Mesenchymal stem cell (in vitro differentiated cells and primary cell): ENCODE results near the gene KRTAP10-1.

Experiments used
- DNase-seq: peaks from one replicate; pipeline ENCODE4 v3.0.0-alpha.2; 2013
- H2AFZ ChIP-seq: one replicate; pipeline ENCODE4 v1.6.1; 2013; ENCODE audit warnings: low read depth, mild to moderate bottlenecking, control low read depth, inconsistent platforms, low read length, moderate library complexity
- H2AK5ac ChIP-seq: 2 replicates; pipeline ENCODE4 v1.6.1; 2013; ENCODE audit warnings: low read length, moderate library complexity, mild to moderate bottlenecking, inconsistent platforms; ENCODE audit not compliant: severe bottlenecking
- H2BK120ac ChIP-seq: one replicate; pipeline ENCODE4 v1.6.1; 2013; ENCODE audit warnings: low read depth, mild to moderate bottlenecking, inconsistent platforms, low read length, moderate library complexity
- H2BK12ac ChIP-seq, 2 experiments: one replicate each; pipeline ENCODE4 v1.6.1; 2013; ENCODE audit warnings: inconsistent platforms in 2 of 2, low read length in 2 of 2, mild to moderate bottlenecking in 2 of 2, moderate library complexity in 2 of 2, control low read depth in 1 of 2
- H2BK15ac ChIP-seq: one replicate; pipeline ENCODE4 v1.6.1; 2013; ENCODE audit warnings: mild to moderate bottlenecking, low read depth, inconsistent platforms; ENCODE audit not compliant: poor library complexity, severe bottlenecking
- H2BK5ac ChIP-seq: 2 replicates; pipeline ENCODE4 v1.6.1; 2013; ENCODE audit warnings: low read depth, mild to moderate bottlenecking, low read length, control low read depth, inconsistent platforms; ENCODE audit not compliant: poor library complexity, severe bottlenecking
- H3K14ac ChIP-seq, 2 experiments: one replicate each; pipeline ENCODE4 v1.6.1; 2013; ENCODE audit warnings: inconsistent platforms in 2 of 2, low read length in 2 of 2, control low read depth in 1 of 2, mild to moderate bottlenecking in 1 of 2, moderate library complexity in 1 of 2
- H3K18ac ChIP-seq, 2 experiments: one replicate each; pipeline ENCODE4 v1.6.1; 2013; ENCODE audit warnings: inconsistent platforms in 2 of 2, low read length in 2 of 2, control low read depth in 1 of 2, low read depth in 1 of 2, mild to moderate bottlenecking in 1 of 2
- H3K23ac ChIP-seq, 2 experiments: one replicate each; pipeline ENCODE4 v1.6.1; 2013; ENCODE audit warnings: inconsistent platforms in 2 of 2, low read length in 2 of 2, mild to moderate bottlenecking in 2 of 2, moderate library complexity in 2 of 2, control low read depth in 1 of 2
- H3K27ac ChIP-seq: 2 replicates; pipeline ENCODE4 v1.5.1; 2013; ENCODE audit warnings: mild to moderate bottlenecking, moderate library complexity, low read length, control low read depth, inconsistent platforms; ENCODE audit not compliant: poor library complexity, severe bottlenecking
- H3K27me3 ChIP-seq, 2 experiments: 2 replicates each; pipeline versions ENCODE4 v1.6.1 to v1.7.0; 2013; ENCODE audit warnings: low read length in 2 of 2, mild to moderate bottlenecking in 2 of 2, moderate library complexity in 2 of 2, control low read depth in 1 of 2, inconsistent platforms in 1 of 2; ENCODE audit not compliant: control insufficient read depth in 1 of 2, insufficient read depth in 1 of 2
- H3K36me3 ChIP-seq, 2 experiments: 2 replicates each; pipeline versions ENCODE4 v1.6.1 to v1.7.0; 2013; ENCODE audit warnings: low read length in 2 of 2, control low read depth in 1 of 2, inconsistent platforms in 1 of 2, low read depth in 1 of 2, mild to moderate bottlenecking in 1 of 2; ENCODE audit not compliant: insufficient read depth in 2 of 2, control insufficient read depth in 1 of 2
- H3K4ac ChIP-seq, 2 experiments: one replicate each; pipeline ENCODE4 v1.6.1; 2013; ENCODE audit warnings: inconsistent platforms in 2 of 2, low read length in 2 of 2, mild to moderate bottlenecking in 2 of 2, moderate library complexity in 2 of 2, control low read depth in 1 of 2, low read depth in 1 of 2
- H3K4me1 ChIP-seq: 2 replicates; pipeline ENCODE4 v1.6.1; 2013; ENCODE audit warnings: low read depth, low read length, control low read depth; ENCODE audit not compliant: control insufficient read depth, insufficient read depth
- H3K4me2 ChIP-seq: 2 replicates; pipeline ENCODE4 v1.6.1; 2013; ENCODE audit warnings: low read length, mild to moderate bottlenecking, inconsistent platforms; ENCODE audit not compliant: poor library complexity, severe bottlenecking
- H3K4me3 ChIP-seq, 2 experiments: 2 replicates each; pipeline versions ENCODE4 v1.5.1 to v1.7.0; 2013; ENCODE audit warnings: low read length in 2 of 2, mild to moderate bottlenecking in 2 of 2, control low read depth in 1 of 2, low read depth in 1 of 2; ENCODE audit not compliant: insufficient read depth in 1 of 2
- H3K79me1 ChIP-seq: replicated peaks from 2 replicates; pipeline ENCODE4 v1.6.1; 2013; ENCODE audit warnings: mild to moderate bottlenecking, control low read depth, low read length, inconsistent platforms; ENCODE audit not compliant: poor library complexity, severe bottlenecking
- H3K9ac ChIP-seq: 2 replicates; pipeline ENCODE4 v1.7.0; 2013; ENCODE audit warnings: mild to moderate bottlenecking, low read length, moderate library complexity
- H3K9me3 ChIP-seq: 2 replicates; pipeline ENCODE4 v1.7.0; 2013; ENCODE audit warnings: mild to moderate bottlenecking, low read length; ENCODE audit not compliant: control insufficient read depth
- H4K8ac ChIP-seq: one replicate; pipeline ENCODE4 v1.6.1; 2013; ENCODE audit warnings: inconsistent platforms, mild to moderate bottlenecking, low read length, moderate library complexity
- H4K91ac ChIP-seq: one replicate; pipeline ENCODE4 v1.6.1; 2013; ENCODE audit warnings: mild to moderate bottlenecking, low read length, inconsistent platforms
- WGBS: methylation state at CpG from one replicate; pipeline ENCODE4 v1.1.7; 2013; ENCODE audit warnings: mixed read lengths; 5-methylcytosine and 5-hydroxymethylcytosine counted together

KRTAP10-1 gene

DNA sequence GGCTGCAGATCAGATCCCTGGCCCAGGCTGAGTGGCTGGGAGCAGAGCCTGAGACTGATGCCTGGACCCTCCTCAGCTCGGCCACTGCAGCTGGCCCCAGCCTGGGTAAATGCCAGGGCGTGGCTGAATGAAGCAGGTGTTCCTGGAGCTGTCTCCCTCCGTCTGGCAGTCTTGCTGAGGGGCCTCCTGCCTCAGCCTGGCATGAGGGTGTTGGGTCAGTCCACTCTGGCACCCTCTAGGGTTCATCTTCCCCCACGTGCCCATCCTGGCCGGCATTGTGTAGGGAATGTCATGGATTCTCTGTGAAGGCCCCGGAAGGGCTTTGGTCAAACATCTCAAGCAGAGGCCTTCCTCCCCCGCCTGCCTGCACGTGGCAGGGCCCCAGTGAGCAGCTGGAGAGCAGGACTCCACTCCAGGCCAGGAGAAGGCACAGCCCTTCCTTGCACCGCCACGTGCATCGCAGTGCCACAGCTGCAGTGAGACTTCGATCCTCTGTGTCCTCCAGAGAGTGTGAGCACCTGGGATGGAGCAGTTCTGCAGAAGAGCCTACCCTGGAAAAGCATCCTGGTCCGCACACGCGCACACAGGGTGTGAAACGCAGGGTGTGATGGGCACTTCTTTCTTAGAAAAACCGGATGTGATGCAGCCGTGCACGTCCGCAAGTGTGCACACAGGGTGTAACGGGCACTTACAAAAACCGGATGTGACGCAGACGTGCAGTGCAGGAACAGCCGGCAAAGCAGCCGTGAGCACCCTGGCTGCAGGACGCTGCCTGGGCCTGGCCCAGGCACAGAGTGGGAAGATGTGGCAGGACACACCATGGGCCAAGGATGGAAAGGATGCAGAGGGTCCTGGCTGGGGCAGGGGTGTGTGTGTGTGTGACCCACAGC, 28.9 kb upstream of the KRTAP10-1 start:
- Histone ChIP-seq H3K79me1 (no peaks in the 10 kb centered on the region), H3K4me1 (no peaks in the 10 kb centered on the region), H3K27ac (no peak overlapping the region), H2BK15ac (no peak overlapping the region), H2AFZ (no peak overlapping the region), H3K27me3 (no peaks in the 10 kb centered on the region), H4K91ac (no peak overlapping the region), H4K8ac (no peak overlapping the region), H3K4me3 (no peak overlapping the region), H2AK5ac (no peak overlapping the region), H3K14ac (no peak overlapping the region), H3K18ac (no peak overlapping the region), H3K36me3 (no peaks in the 10 kb centered on the region), H3K9ac (no peak overlapping the region), H3K23ac (no peak overlapping the region), H3K4me2 (no peak overlapping the region), H2BK12ac (no peak overlapping the region), H2BK120ac (no peak overlapping the region), H3K9me3 (peaks cover 27% of the 10 kb centered on the region), H2BK5ac (no peak overlapping the region), H3K4ac (no peak overlapping the region)
- 79% methylated on average over 27 of the region's 27 CpGs for WGBS
- no peak for DNase-seq

DNA sequence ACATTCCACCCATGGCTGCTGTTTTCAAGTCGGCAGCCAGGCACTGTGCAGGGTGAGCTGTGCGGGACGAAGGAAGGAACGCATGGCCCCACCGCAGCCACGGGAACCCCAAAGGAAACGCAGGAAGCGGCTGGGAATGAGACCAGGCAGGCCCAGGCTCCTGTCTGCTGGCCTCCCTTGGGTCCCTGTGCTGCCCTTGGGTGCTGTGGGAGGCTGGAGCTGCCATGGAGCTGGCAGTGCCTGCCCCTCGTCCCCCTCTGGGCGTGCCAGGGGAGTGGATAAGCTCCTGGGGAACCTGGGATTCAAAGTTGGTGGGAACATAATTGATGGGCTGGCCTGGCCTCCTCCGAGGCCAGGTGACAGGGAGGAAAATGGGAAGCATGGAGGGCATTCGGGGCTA, 28.3 kb upstream of the KRTAP10-1 start:
- H2BK15ac ChIP-seq, result no peak overlapping the region
- H3K79me1 ChIP-seq, result no peaks in the 10 kb centered on the region
- H3K36me3 ChIP-seq, result no peaks in the 10 kb centered on the region
- no peaks in the 10 kb centered on the region for H3K27me3 ChIP-seq
- WGBS, result 83% methylated on average over 12 of the region's 12 CpGs
- H3K9ac ChIP-seq, result no peak overlapping the region
- no peak overlapping the region for H3K4ac ChIP-seq
- no peak overlapping the region for H4K91ac ChIP-seq
- H3K27ac ChIP-seq, result no peak overlapping the region
- no peak overlapping the region for H2AK5ac ChIP-seq
- H3K23ac ChIP-seq, result no peak overlapping the region
- H2BK12ac ChIP-seq, result no peak overlapping the region
- H4K8ac ChIP-seq, result no peak overlapping the region
- DNase-seq, result no peak
- H3K4me1 ChIP-seq, result no peaks in the 10 kb centered on the region
- H3K9me3 ChIP-seq, result peaks cover 30% of the 10 kb centered on the region
- no peak overlapping the region for H3K4me2 ChIP-seq
- H3K4me3 ChIP-seq, result no peak overlapping the region
- H2BK120ac ChIP-seq, result no peak overlapping the region
- H2AFZ ChIP-seq, result no peak overlapping the region
- H3K14ac ChIP-seq, result no peak overlapping the region
- H2BK5ac ChIP-seq, result no peak overlapping the region
- H3K18ac ChIP-seq, result no peak overlapping the region

DNA sequence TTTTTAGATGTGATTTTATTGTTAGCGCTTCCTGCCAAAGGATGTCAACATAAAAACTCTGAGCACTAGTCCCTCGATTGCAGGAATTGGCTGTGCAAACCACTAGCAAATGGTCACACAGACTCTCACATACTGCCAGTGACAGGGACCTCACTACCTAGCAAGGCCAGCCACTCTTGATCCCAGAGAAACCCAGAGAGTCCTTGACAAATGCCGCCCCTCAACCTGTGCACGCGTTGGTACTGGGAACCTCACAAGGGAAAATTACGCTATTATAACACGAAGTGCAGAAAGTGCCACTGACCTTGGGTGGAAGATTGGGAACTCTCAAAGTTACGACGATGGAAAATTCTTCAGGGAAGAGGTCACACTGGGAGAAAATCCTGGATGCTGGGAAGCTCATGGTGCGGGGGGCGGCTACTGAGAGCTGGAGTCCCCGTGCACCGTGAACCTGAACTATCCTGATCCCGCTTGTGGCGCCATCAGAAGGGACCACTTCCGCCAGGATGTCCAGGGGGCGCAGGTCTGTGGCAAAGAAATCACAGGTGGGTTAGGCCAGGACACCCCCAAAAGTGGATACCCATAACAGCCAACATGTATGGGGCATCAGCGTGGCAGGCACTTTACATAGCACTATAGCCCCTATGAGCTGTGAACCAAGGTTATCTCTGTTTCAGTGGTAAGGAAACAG, 27.6 kb upstream of the KRTAP10-1 start:
- Histone ChIP-seq H3K36me3 (no peaks in the 10 kb centered on the region), H2BK15ac (no peak overlapping the region), H4K8ac (no peak overlapping the region), H3K4me2 (no peak overlapping the region), H3K9me3 (peaks cover 36% of the 10 kb centered on the region), H2BK120ac (no peak overlapping the region), H3K27me3 (no peaks in the 10 kb centered on the region), H3K27ac (no peak overlapping the region), H3K23ac (no peak overlapping the region), H3K4me1 (no peaks in the 10 kb centered on the region), H2BK12ac (no peak overlapping the region), H3K79me1 (no peaks in the 10 kb centered on the region), H2BK5ac (no peak overlapping the region), H3K4ac (no peak overlapping the region), H3K4me3 (no peak overlapping the region), H3K14ac (no peak overlapping the region), H2AK5ac (no peak overlapping the region), H3K9ac (no peak overlapping the region), H2AFZ (no peak overlapping the region), H3K18ac (no peak overlapping the region), H4K91ac (no peak overlapping the region)
- no peak for DNase-seq
- 92% methylated on average over 18 of the region's 18 CpGs for WGBS

DNA sequence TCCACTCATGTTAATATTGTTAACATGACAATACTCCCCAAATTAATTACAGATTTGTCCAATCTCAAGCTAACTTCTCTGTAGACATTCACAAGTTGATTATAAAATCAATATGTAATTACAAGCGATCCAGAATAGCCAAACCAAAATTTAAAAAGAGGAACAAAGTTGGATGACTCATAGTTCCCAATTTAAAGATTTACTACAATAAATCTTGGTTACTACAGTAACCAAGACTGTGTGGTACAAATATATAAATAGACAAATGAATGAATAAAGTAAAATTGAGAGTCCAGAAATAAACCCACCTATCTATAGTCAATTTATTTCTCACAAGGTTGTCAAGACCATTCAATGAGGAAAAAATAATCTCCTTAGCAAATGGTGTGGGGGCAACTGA, 26.4 kb upstream of the KRTAP10-1 start:
- Histone ChIP-seq H4K8ac (no peak overlapping the region), H3K9ac (no peak overlapping the region), H2AFZ (no peak overlapping the region), H3K27ac (no peak overlapping the region), H4K91ac (no peak overlapping the region), H3K27me3 (no peaks in the 10 kb centered on the region), H3K79me1 (no peaks in the 10 kb centered on the region), H2BK5ac (no peak overlapping the region), H3K9me3 (peaks cover 30% of the 10 kb centered on the region), H2AK5ac (no peak overlapping the region), H3K14ac (no peak overlapping the region), H3K36me3 (no peaks in the 10 kb centered on the region), H3K4me3 (no peak overlapping the region), H3K4me1 (no peaks in the 10 kb centered on the region), H2BK120ac (no peak overlapping the region), H3K4me2 (no peak overlapping the region), H2BK15ac (no peak overlapping the region), H3K23ac (no peak overlapping the region), H2BK12ac (no peak overlapping the region), H3K18ac (no peak overlapping the region), H3K4ac (no peak overlapping the region)
- no peak for DNase-seq
- WGBS, result no CpG with 5 or more reads among the region's 1 CpG
